Measurements from ENCODE around the gene RHAG.
"Not testable (repeated sequence)": the region's sequence is repeated elsewhere in the genome, so short reads cannot be mapped to it uniquely, and the experiment has no call there.

The RHAG gene

DNA sequence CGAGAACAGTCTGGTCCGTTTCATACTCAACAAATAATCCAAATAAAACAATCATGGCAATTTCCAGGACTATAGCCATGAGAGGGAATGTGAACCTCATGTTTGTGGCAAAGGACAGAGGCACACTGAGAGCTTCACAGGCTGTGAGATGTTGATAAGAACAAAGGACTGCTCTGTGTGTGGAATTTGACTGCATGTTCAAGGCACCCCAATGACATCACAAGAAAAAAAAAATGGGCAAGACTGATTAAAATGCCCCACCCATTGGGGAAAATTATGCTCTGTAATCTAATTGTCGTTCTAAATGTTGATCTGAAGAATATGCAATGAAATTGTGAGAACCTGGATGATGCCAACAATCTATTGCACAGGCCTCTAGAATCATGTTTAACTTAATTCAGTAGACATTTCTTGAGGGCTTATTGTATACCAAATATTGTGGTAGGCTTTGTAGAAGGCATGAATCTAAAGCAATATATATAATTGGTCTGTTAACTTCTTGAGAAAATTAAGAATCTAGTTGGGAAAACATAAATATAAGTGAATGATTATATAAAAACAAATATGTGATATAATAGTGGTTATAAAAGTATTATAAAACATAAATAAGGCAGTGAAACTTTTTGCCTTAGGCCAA, at the start of gene RHAG:
RHAG (minus strand) TSS at position 127 of the 637 bp plus-strand sequence; CDS start at position 100, 27 bp downstream.
- no peak for DNase-seq

GRCh38 chr6:49676671-49677281, 40.1 kb upstream of the RHAG start:
- no peak for DNase-seq

- no peak for DNase-seq
Measured at GRCh38 chr6:49675816-49676215, 39.2 kb upstream of the RHAG start.

DNA sequence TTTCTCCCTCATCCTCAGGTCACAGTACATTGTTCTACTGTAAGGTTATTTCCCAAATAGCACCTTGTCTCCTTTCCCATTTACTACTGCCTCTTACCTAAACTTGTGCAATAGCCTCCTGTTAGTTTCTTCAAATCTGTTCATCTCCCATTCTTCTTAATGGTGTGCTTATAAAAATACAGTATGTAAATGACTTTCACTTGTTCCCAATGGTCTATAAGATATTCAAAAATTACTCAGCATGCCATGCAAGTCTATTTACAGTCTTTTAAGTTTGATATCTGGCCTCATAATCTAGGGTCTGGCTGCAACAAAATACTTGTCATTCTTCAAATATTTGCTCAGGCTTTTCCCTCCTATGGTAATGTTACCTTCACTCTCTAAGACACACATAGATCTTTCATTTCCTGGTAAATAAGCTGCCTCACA, 31.5 kb upstream of the RHAG start:
- no peak for DNase-seq

GRCh38 chr6:49666930-49667757, 30.5 kb upstream of the RHAG start:
- DNase-seq: no peak

GRCh38 chr6:49666480-49666879, 29.8 kb upstream of the RHAG start:
- DNase-seq: no peak

DNA sequence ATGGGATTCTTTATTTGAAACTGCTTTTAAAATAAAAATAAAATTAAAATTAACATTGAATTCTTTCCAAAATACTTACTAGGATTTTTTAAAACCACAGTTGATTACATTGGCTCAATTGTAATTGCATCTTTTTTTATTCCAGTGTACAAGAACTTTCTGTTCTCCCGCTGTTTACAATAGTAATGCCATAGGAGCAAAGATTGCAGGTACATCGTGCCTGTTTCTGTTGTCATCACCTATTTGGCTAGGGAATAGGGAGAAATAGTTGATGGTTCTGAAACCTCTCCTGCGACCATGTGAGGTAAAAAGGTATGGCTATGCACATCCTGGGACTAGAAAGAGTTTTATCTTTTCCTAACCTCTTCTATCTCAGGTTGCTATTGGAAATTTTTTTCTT, 28.2 kb upstream of the RHAG start:
- DNase-seq: no peak

DNA sequence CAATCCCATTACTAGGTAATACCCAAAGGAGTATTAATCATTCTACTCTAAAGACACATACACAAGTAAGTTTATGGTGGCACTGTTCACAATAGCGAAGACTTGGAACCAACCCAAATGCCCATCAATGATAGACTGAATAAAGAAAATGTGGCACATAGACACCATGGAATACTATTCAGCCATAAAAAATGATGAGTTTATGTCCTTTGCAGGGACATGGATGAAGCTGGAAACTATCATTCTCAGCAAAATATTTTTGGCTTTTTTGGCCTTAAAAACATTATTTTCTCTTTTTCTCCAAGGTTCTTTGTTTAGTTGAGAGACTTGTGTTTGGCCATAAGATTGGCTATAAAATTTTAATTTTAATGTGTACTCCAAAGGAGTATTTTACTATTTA, 27.4 kb upstream of the RHAG start:
- DNase-seq: not testable (repeated sequence)

GRCh38 chr6:49662892-49663261, 26.2 kb upstream of the RHAG start:
- no peak for DNase-seq

- no peak for DNase-seq
Measured at GRCh38 chr6:49662231-49662891, 25.7 kb upstream of the RHAG start.

- DNase-seq: no peak
Measured at GRCh38 chr6:49653942-49654341, 17.3 kb upstream of the RHAG start.

GRCh38 chr6:49653438-49653837, 16.8 kb upstream of the RHAG start:
- no peak for DNase-seq

- no peak for DNase-seq
Measured at GRCh38 chr6:49651239-49651638, 14.6 kb upstream of the RHAG start.

- no peak for DNase-seq
Measured at GRCh38 chr6:49649988-49650387, 13.3 kb upstream of the RHAG start.

DNA sequence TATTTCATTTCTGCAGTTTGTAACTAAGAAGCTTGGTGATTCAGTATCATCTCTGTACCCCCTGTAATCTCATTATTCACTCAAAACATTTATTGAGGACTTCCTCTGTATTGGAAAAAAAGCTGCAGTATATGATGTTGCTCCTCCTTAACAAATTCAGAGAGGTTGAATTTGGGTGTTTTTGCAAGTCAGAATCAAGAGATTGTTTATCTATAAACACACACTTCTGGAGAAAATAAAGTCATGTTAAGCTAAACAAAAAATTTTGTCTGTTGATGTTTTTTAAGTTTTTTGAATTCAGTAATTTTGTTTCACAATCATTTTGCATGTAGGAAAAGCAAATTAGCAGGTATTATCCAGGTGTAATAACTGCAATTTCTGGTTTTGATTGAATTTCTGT, 11.4 kb upstream of the RHAG start:
- DNase-seq: no peak

GRCh38 chr6:49647476-49647875, 10.8 kb upstream of the RHAG start:
- no peak for DNase-seq

DNA sequence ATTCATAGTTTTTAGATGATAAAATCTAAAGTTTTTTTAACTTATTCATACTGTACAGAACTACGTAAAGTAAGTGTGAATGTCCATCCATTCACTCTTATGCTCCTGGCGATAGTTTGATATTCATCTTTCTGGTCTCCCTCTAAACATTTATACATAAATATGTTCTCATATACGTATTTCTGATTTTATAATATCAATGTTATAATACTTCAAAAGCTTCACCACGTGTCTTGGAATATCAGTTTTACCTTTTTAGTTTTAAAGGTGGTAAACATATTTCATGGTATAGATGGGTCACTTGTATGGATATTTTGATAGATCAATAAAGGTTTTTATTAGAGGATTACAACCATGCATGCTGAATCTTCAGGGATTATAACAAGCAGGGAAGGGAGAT, 10.3 kb upstream of the RHAG start:
- DNase-seq: no peak

DNA sequence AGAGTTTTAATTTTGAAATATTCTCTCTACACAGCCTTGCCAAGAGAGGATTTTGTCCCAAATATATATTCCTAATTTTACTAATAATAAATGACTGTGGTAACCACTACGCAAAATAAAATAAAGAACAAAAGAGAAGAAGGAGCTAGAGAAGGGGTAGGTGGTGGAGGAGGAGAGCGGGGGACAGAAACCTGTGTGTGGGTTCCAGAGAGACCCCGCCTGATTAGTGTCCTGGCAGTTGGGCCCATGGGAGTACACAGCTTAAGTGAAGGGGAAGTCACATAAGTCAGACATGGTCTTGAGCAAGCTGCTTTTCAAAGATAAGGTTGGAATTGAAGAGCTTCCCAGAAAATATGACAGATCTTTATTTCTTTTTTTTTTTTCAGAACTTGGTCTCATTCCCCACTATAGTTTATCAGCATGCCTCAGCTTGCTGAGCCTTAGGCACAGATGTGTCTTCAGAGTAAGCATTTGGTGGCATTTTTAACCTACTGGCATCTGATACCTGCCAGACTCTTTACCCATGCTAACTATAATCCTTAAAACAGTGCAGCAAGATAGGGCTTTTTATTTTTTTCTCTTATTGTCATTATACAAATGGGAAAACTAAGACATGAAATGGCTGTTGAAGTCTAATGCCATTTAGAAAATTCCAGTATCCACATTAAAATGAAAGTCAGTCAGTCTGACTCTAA, 9.6 kb upstream of the RHAG start:
- DNase-seq: no peak

- no peak for DNase-seq
Measured at GRCh38 chr6:49645139-49645538, 8.5 kb upstream of the RHAG start.

GRCh38 chr6:49639177-49639817, 2.7 kb upstream of the RHAG start:
- DNase-seq: no peak

DNA sequence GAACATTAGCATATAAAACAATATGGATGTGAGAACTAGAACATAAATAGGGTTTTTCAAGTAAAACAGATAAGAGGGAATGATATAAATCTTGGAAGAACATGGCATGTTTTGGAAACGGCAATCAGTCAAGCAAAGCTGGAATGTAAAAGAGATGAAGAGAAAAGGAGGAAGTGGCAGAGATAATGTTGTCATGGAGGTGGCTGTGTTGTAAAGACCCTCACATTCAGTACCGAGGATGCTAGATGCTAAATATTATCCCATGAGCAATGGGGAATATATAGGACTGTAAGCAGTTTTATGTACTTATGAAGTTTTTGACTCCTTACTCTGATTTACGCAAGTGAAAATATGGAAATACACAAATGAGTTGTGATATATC, 702 bp upstream of the RHAG start:
- DNase-seq: no peak

DNA sequence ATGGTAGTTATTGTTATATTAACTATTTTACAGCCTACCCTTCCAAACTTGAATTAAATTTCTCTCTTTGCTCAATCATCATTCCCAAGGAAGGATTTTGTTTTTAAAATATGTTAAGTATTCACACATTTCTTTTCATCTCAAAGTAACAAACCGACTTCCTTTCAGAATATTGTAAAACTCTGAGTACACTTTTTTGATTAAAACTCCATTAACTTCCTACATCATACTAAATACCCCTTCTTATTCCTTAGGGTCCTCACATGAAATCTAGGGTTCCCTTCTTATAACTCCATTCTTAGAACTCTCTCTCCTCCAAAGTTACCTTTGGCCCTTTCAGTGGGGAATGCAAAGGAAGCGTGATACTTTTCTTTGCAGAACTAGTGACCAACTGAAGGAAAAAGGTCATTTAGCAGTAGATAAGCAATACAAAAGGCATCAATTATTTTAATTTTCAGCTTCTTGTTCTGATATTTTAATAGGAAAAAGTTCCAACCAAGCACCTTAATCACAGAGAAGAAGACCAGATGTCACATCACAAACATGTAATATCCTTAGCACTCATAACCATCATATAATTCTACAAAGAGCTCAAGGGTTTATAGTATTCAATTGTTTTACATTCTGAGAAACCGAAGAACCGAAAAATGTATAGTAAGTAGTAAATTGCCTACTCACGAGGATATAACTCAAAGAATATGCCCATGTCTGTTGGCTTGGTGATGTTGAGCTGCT, 494 bp downstream of the RHAG start:
- no peak for DNase-seq

Data from activated T-cell treated with anti-CD3 and anti-CD28 coated beads, Interleukin-2, amount 50 U/mL, for 1 hour (primary cell).